ENCODE measurements around the gene NUP160.
"Not testable (repeated sequence)": the region's sequence is repeated elsewhere in the genome, so short reads cannot be mapped to it uniquely, and the experiment has no call there.

Gene NUP160, protein sequence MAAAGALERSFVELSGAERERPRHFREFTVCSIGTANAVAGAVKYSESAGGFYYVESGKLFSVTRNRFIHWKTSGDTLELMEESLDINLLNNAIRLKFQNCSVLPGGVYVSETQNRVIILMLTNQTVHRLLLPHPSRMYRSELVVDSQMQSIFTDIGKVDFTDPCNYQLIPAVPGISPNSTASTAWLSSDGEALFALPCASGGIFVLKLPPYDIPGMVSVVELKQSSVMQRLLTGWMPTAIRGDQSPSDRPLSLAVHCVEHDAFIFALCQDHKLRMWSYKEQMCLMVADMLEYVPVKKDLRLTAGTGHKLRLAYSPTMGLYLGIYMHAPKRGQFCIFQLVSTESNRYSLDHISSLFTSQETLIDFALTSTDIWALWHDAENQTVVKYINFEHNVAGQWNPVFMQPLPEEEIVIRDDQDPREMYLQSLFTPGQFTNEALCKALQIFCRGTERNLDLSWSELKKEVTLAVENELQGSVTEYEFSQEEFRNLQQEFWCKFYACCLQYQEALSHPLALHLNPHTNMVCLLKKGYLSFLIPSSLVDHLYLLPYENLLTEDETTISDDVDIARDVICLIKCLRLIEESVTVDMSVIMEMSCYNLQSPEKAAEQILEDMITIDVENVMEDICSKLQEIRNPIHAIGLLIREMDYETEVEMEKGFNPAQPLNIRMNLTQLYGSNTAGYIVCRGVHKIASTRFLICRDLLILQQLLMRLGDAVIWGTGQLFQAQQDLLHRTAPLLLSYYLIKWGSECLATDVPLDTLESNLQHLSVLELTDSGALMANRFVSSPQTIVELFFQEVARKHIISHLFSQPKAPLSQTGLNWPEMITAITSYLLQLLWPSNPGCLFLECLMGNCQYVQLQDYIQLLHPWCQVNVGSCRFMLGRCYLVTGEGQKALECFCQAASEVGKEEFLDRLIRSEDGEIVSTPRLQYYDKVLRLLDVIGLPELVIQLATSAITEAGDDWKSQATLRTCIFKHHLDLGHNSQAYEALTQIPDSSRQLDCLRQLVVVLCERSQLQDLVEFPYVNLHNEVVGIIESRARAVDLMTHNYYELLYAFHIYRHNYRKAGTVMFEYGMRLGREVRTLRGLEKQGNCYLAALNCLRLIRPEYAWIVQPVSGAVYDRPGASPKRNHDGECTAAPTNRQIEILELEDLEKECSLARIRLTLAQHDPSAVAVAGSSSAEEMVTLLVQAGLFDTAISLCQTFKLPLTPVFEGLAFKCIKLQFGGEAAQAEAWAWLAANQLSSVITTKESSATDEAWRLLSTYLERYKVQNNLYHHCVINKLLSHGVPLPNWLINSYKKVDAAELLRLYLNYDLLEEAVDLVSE (N-terminal part only)

DNA sequence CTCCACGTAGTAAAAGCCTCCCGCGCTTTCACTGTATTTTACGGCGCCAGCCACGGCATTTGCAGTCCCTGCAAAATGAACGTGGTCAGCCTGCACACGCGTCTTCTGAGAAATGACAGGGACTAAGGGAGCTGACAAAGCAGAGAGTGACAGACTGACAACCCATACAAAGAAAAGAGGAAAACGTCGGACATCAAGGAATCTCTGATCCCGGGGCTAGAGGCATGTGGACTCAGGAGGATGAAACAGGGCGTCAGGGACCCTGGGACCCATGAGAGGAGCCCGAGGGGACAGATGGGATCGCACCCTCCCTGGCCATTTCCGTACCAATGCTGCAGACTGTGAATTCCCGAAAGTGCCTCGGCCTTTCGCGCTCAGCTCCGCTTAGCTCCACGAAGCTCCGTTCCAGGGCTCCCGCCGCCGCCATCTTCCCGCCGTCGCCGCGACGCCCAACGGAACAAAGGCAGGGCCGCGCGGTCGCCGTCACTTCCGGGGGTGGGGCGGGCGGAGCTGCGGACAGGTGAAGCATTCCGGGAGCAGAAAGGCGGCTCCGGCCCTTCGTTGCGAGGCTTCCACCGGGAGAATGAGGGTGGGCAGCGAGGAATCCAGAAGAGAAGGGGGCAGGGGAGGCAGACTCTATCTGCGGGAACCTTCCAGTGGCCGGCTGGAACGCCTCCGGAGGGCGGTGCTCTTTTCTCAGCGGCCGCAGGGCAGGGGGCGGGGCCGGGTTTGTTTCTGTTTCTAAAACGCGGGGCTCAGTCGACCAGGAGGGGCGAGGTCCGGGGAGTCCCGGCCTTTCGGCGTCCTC, at the start of gene NUP160:
TSS of gene NUP160 (minus strand) at position 459 of the 808 bp plus-strand sequence. CDS start at position 427, 32 bp downstream.
- Mint-ChIP-seq H3K4me1 (peaks cover 30% of the 10 kb centered on the region), H3K9me3 (no peaks in the 10 kb centered on the region), H3K27me3 (ENCODE audit: low read depth) (no peaks in the 10 kb centered on the region), H3K27ac (peak within 1 kb of the TSS; percentile 92 to 100 (median 96)), H3K36me3 (ENCODE audit: low read depth) (peaks cover 16% of the 10 kb centered on the region), H3K4me3 (peak within 1 kb of the TSS; percentile 94 to 100 (median 99))
- TF ChIP-seq, protein P1, sequence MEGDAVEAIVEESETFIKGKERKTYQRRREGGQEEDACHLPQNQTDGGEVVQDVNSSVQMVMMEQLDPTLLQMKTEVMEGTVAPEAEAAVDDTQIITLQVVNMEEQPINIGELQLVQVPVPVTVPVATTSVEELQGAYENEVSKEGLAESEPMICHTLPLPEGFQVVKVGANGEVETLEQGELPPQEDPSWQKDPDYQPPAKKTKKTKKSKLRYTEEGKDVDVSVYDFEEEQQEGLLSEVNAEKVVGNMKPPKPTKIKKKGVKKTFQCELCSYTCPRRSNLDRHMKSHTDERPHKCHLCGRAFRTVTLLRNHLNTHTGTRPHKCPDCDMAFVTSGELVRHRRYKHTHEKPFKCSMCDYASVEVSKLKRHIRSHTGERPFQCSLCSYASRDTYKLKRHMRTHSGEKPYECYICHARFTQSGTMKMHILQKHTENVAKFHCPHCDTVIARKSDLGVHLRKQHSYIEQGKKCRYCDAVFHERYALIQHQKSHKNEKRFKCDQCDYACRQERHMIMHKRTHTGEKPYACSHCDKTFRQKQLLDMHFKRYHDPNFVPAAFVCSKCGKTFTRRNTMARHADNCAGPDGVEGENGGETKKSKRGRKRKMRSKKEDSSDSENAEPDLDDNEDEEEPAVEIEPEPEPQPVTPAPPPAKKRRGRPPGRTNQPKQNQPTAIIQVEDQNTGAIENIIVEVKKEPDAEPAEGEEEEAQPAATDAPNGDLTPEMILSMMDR (IDR thresholded peaks at IDR 0.05; ENCODE audit: unreplicated experiment in 3 of 3) = no peak

DNA sequence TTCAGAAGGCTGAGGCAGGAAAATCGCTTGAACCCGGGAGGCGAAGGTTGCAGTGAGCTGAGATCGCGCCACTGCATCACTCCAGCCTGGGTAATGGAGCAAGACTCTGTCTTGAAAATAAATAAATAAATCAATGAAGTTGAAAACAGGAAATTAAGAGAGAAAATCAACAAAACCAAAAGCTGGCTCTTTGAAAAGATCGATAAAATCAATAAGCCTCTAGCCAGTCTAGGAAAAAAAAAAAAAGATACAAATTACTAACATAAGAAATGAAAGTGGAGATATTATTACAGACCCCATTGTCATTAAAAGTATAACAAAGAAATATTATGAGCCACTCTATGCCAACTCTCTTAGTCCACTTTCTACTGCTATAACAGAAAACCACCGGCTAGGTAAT, 48.0 kb upstream of the NUP160 start:
- Mint-ChIP-seq H3K27me3 (ENCODE audit: low read depth) (peaks cover 5% of the 10 kb centered on the region), H3K36me3 (ENCODE audit: low read depth) (no peaks in the 10 kb centered on the region), H3K4me1 (no peaks in the 10 kb centered on the region), H3K27ac (no peak overlapping the region), H3K4me3 (no peak overlapping the region), H3K9me3 (peaks cover 3% of the 10 kb centered on the region)
- TF ChIP-seq, protein P1 (IDR thresholded peaks at IDR 0.05; ENCODE audit: unreplicated experiment in 3 of 3) = no peak

DNA sequence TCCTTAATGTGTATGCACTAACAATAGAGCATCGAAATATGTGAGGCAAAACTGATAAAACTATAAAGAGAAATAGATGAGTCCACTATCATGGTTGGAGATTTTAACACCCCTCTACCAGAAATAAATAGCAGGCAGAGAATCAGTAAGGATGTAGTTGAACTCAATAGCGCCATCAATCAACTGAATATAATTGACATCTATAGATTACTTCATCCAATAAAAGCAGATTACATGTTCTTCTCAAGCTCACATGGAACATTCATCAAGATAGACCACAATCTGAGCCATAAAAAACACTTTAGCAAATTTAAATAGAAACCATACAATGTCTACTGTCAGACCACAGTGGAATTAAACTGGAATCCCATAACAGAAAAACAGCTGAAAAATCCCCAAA, 46.9 kb upstream of the NUP160 start:
- peaks cover 6% of the 10 kb centered on the region for H3K9me3 Mint-ChIP-seq
- TF ChIP-seq, protein P1 (IDR thresholded peaks at IDR 0.05; ENCODE audit: unreplicated experiment in 3 of 3) = no peak
- no peak overlapping the region for H3K27ac Mint-ChIP-seq
- H3K36me3 Mint-ChIP-seq (ENCODE audit: low read depth) = no peaks in the 10 kb centered on the region
- H3K4me1 Mint-ChIP-seq = no peaks in the 10 kb centered on the region
- peaks cover 5% of the 10 kb centered on the region for H3K27me3 Mint-ChIP-seq (ENCODE audit: low read depth)
- H3K4me3 Mint-ChIP-seq = no peak overlapping the region

- H3K9me3 Mint-ChIP-seq; H3K4me3 Mint-ChIP-seq; H3K36me3 Mint-ChIP-seq (ENCODE audit: low read depth); H3K27me3 Mint-ChIP-seq (ENCODE audit: low read depth); H3K27ac Mint-ChIP-seq; H3K4me1 Mint-ChIP-seq: not testable (repeated sequence)
Measured at GRCh38 chr11:47892546-47893276, 44.6 kb upstream of the NUP160 start.

DNA sequence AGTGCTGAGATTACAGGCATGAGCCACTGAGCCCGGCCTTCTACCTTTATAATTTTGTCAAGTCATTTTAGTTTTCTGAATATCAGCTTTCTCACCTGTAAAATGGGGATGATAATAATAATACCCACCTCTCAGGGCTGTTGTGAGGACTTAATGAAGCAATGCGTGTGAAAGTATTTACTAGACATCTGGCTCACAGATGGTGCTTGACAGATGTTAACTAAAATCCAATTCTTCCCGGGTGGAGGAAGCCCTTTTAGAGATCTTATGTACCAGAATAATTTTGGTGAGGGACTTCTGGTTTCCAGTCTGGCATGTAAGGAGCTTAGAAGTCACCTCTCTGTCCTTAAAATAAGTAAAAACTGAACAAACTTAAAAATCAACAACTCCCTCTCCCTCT, 43.7 kb upstream of the NUP160 start:
- Mint-ChIP-seq H3K4me3 (no peak overlapping the region), H3K4me1 (no peaks in the 10 kb centered on the region), H3K27me3 (ENCODE audit: low read depth) (no peaks in the 10 kb centered on the region), H3K27ac (no peak overlapping the region), H3K9me3 (peaks cover 6% of the 10 kb centered on the region), H3K36me3 (ENCODE audit: low read depth) (no peaks in the 10 kb centered on the region)
- TF ChIP-seq, protein P1 (IDR thresholded peaks at IDR 0.05; ENCODE audit: unreplicated experiment in 3 of 3) = no peak
